ENCODE measurements around the gene CD160.

The CD160 gene

GRCh38 chr1:145707183-145707867 lies 12.0 kb upstream of the CD160 start, which contains the start of gene PDZK1 (continued):
- no peak for TF ChIP-seq ZFP3 (CRISPR knock-in tag; IDR thresholded peaks at IDR 0.05)

GRCh38 chr1:145708063-145708462 lies 11.2 kb upstream of the CD160 start:
- TF ChIP-seq RARB (CRISPR knock-in tag; IDR thresholded peaks at IDR 0.05): no peak
- TF ChIP-seq PPARA (CRISPR knock-in tag; IDR thresholded peaks at IDR 0.05; ENCODE audit: borderline replicate concordance): no peak
- TF ChIP-seq ZNF8 (CRISPR knock-in tag; IDR thresholded peaks at IDR 0.05): no peak
- no peak for TF ChIP-seq ZFP3 (CRISPR knock-in tag; IDR thresholded peaks at IDR 0.05)
- TF ChIP-seq CREB5 (CRISPR knock-in tag; IDR thresholded peaks at IDR 0.05; ENCODE audit: low read depth): no peak
- TF ChIP-seq BACH2 (CRISPR knock-in tag; IDR thresholded peaks at IDR 0.05; ENCODE audit: borderline replicate concordance): no peak
- TF ChIP-seq ARNTL (CRISPR knock-in tag; IDR thresholded peaks at IDR 0.05; ENCODE audit: borderline replicate concordance, low read depth): no peak
- TF ChIP-seq GLIS3 (CRISPR knock-in tag; IDR thresholded peaks at IDR 0.05): no peak
- TF ChIP-seq, protein P1, sequence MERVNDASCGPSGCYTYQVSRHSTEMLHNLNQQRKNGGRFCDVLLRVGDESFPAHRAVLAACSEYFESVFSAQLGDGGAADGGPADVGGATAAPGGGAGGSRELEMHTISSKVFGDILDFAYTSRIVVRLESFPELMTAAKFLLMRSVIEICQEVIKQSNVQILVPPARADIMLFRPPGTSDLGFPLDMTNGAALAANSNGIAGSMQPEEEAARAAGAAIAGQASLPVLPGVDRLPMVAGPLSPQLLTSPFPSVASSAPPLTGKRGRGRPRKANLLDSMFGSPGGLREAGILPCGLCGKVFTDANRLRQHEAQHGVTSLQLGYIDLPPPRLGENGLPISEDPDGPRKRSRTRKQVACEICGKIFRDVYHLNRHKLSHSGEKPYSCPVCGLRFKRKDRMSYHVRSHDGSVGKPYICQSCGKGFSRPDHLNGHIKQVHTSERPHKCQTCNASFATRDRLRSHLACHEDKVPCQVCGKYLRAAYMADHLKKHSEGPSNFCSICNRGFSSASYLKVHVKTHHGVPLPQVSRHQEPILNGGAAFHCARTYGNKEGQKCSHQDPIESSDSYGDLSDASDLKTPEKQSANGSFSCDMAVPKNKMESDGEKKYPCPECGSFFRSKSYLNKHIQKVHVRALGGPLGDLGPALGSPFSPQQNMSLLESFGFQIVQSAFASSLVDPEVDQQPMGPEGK (CRISPR knock-in tag; IDR thresholded peaks at IDR 0.05; ENCODE audit: borderline replicate concordance): no peak
- no peak for TF ChIP-seq TCF4 (CRISPR knock-in tag; IDR thresholded peaks at IDR 0.05; ENCODE audit: borderline replicate concordance)
- TF ChIP-seq CSDC2 (CRISPR knock-in tag; IDR thresholded peaks at IDR 0.05): no peak
- TF ChIP-seq POU6F1 (CRISPR knock-in tag; IDR thresholded peaks at IDR 0.05; ENCODE audit: borderline replicate concordance, low read depth): no peak
- TF ChIP-seq ESRRG (CRISPR knock-in tag; IDR thresholded peaks at IDR 0.05): no peak
- TF ChIP-seq, protein P2, sequence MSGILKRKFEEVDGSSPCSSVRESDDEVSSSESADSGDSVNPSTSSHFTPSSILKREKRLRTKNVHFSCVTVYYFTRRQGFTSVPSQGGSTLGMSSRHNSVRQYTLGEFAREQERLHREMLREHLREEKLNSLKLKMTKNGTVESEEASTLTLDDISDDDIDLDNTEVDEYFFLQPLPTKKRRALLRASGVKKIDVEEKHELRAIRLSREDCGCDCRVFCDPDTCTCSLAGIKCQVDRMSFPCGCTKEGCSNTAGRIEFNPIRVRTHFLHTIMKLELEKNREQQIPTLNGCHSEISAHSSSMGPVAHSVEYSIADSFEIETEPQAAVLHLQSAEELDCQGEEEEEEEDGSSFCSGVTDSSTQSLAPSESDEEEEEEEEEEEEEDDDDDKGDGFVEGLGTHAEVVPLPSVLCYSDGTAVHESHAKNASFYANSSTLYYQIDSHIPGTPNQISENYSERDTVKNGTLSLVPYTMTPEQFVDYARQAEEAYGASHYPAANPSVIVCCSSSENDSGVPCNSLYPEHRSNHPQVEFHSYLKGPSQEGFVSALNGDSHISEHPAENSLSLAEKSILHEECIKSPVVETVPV (CRISPR knock-in tag; IDR thresholded peaks at IDR 0.05): no peak
- TF ChIP-seq ZFP30 (CRISPR knock-in tag; IDR thresholded peaks at IDR 0.05): no peak
- no peak; the same call in 2 of the 3 replicates for ATAC-seq

DNA sequence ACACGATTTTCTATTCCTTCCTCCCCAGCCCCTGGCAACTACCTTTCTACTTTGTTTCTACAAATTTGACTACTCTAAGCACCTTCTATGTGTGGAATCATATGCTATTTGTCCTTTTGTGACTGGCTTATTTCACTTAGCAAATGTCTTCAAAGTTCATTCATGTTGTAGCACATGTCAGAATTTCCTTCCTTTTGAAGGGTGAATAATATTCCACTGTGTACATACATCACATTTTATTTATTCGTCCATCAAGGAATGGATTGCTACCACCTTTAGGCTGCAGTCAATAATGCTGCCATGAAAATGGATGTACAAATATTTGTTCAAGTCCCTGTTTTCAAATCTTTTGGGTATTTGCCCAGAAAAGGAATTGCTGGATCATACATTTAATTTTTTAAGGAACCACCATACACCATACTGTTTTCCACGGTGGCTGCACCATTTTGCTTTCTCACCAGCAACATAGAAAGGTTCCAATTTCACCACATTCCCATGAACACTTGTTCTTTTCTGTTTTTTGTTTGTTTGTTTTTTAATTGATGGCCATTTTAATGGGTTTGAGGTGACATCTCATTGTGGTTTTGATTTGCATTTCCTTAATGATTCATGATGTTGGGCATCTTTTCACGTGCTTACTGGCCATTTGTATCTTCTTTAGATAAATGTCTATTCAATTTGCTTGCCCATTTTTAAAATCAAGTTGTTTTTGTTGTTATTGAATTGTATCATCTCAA lies 8.8 kb upstream of the CD160 start:
- TF ChIP-seq POU6F1 (CRISPR knock-in tag; IDR thresholded peaks at IDR 0.05; ENCODE audit: borderline replicate concordance, low read depth) (no peak), ZNF70 (CRISPR knock-in tag; IDR thresholded peaks at IDR 0.05) (no peak), TCF4 (CRISPR knock-in tag; IDR thresholded peaks at IDR 0.05; ENCODE audit: borderline replicate concordance) (no peak), ISL1 (CRISPR knock-in tag; IDR thresholded peaks at IDR 0.05) (no peak), RARB (CRISPR knock-in tag; IDR thresholded peaks at IDR 0.05) (no peak), ZNF8 (CRISPR knock-in tag; IDR thresholded peaks at IDR 0.05) (no peak), PPARA (CRISPR knock-in tag; IDR thresholded peaks at IDR 0.05; ENCODE audit: borderline replicate concordance) (no peak), ZFP3 (CRISPR knock-in tag; IDR thresholded peaks at IDR 0.05) (no peak), SNAI2 (CRISPR knock-in tag; IDR thresholded peaks at IDR 0.05) (no peak), CREB5 (CRISPR knock-in tag; IDR thresholded peaks at IDR 0.05; ENCODE audit: low read depth) (no peak), OSR1 (CRISPR knock-in tag; IDR thresholded peaks at IDR 0.05) (no peak), ARNTL (CRISPR knock-in tag; IDR thresholded peaks at IDR 0.05; ENCODE audit: borderline replicate concordance, low read depth) (no peak), TOX (CRISPR knock-in tag; IDR thresholded peaks at IDR 0.05; ENCODE audit: borderline replicate concordance) (no peak)
- TF ChIP-seq, protein P1 (CRISPR knock-in tag; IDR thresholded peaks at IDR 0.05; ENCODE audit: borderline replicate concordance): no peak
- TF ChIP-seq, protein P2 (CRISPR knock-in tag; IDR thresholded peaks at IDR 0.05): no peak
- ATAC-seq: no peak

All from SK-N-SH treated with all-trans-retinoic acid at 6 μM for 48 hours (cell line).